Osteocyte (in vitro differentiated cells): ENCODE data around the gene PLD5. TPM values are rescaled to one million over a fixed set of nuclear protein-coding genes. Genes with fewer than 3 reads are reported as not detected.
"Not testable (repeated sequence)": the region's sequence is repeated elsewhere in the genome, so short reads cannot be mapped to it uniquely, and the experiment has no call there.

ENCODE experiments used
- DNase-seq: peaks from one replicate; pipeline ENCODE4 v3.0.0; 2021; ENCODE audit warnings: mixed read lengths; ENCODE audit not compliant: unreplicated experiment; ENCODE audit errors: extremely low spot score
- H3K27ac Mint-ChIP-seq: one replicate; pipeline ENCODE4 v1.8.0; 2021; ENCODE audit warnings: mild to moderate bottlenecking, mixed read lengths; ENCODE audit not compliant: unreplicated experiment
- H3K27me3 Mint-ChIP-seq: one replicate; pipeline ENCODE4 v1.8.0; 2021; ENCODE audit warnings: mixed read lengths; ENCODE audit not compliant: unreplicated experiment
- H3K36me3 Mint-ChIP-seq: one replicate; pipeline ENCODE4 v1.8.0; 2021; ENCODE audit warnings: mixed read lengths; ENCODE audit not compliant: unreplicated experiment
- H3K4me1 Mint-ChIP-seq: one replicate; pipeline ENCODE4 v1.8.0; 2021; ENCODE audit warnings: mixed read lengths; ENCODE audit not compliant: unreplicated experiment
- H3K4me3 Mint-ChIP-seq: one replicate; pipeline ENCODE4 v1.8.0; 2021; ENCODE audit warnings: mild to moderate bottlenecking, moderate library complexity, mixed read lengths; ENCODE audit not compliant: unreplicated experiment
- H3K9me3 Mint-ChIP-seq: one replicate; pipeline ENCODE4 v1.8.0; 2021; ENCODE audit warnings: mixed read lengths; ENCODE audit not compliant: unreplicated experiment
- CTCF ChIP-seq: fragments of 200-600 bp; sonication (generic); IDR thresholded peaks from 2 replicates; pipeline ENCODE4 v1.5.0; 2021; ENCODE audit warnings: antibody characterized with exemption, mild to moderate bottlenecking, moderate library complexity
- total RNA-seq: library from RNA; stranded (reverse); gene quantifications from 2 replicates; pipeline ENCODE4 v1.2.1, GENCODE V29; 2021

PLD5 gene
- total RNA-seq, 1 donor from 2014 or later, result not detected

GRCh38 chr1:242318140-242318539 is 206.4 kb downstream of the PLD5 start:
- Mint-ChIP-seq H3K4me1 (no peaks in the 10 kb centered on the region), H3K27ac (no peak overlapping the region), H3K9me3 (peaks cover 4% of the 10 kb centered on the region), H3K36me3 (no peaks in the 10 kb centered on the region), H3K27me3 (no peaks in the 10 kb centered on the region), H3K4me3 (no peak overlapping the region)
- no peak for TF ChIP-seq CTCF
- DNase-seq, result no peak

GRCh38 chr1:242314865-242315264 is 209.6 kb downstream of the PLD5 start:
- not testable (repeated sequence) for H3K27me3 Mint-ChIP-seq, H3K4me3 Mint-ChIP-seq, H3K27ac Mint-ChIP-seq, H3K36me3 Mint-ChIP-seq, DNase-seq, H3K4me1 Mint-ChIP-seq
- H3K9me3 Mint-ChIP-seq, result peaks cover 11% of the 10 kb centered on the region

- H3K36me3 Mint-ChIP-seq, H3K4me1 Mint-ChIP-seq, H3K27ac Mint-ChIP-seq, H3K27me3 Mint-ChIP-seq, H3K4me3 Mint-ChIP-seq, DNase-seq: not testable (repeated sequence)
- peaks cover 11% of the 10 kb centered on the region for H3K9me3 Mint-ChIP-seq
Measured at GRCh38 chr1:242314085-242314649, 210.3 kb downstream of the PLD5 start.

- not testable (repeated sequence) for H3K27ac Mint-ChIP-seq, H3K4me3 Mint-ChIP-seq, H3K9me3 Mint-ChIP-seq, H3K4me1 Mint-ChIP-seq, H3K27me3 Mint-ChIP-seq, H3K36me3 Mint-ChIP-seq, DNase-seq
Measured at GRCh38 chr1:242308681-242309080, 215.8 kb downstream of the PLD5 start.

GRCh38 chr1:242293781-242294180 is 230.7 kb downstream of the PLD5 start:
- H3K27me3 Mint-ChIP-seq, H3K9me3 Mint-ChIP-seq, H3K27ac Mint-ChIP-seq, H3K4me1 Mint-ChIP-seq, H3K36me3 Mint-ChIP-seq, H3K4me3 Mint-ChIP-seq, DNase-seq: not testable (repeated sequence)

- not testable (repeated sequence) for DNase-seq, H3K36me3 Mint-ChIP-seq, H3K27ac Mint-ChIP-seq, H3K9me3 Mint-ChIP-seq, H3K4me1 Mint-ChIP-seq, H3K4me3 Mint-ChIP-seq, H3K27me3 Mint-ChIP-seq
Measured at GRCh38 chr1:242288067-242288466, 236.4 kb downstream of the PLD5 start.

GRCh38 chr1:242282758-242283485 is 241.6 kb downstream of the PLD5 start:
- not testable (repeated sequence) for DNase-seq, H3K36me3 Mint-ChIP-seq, H3K27me3 Mint-ChIP-seq, H3K9me3 Mint-ChIP-seq, H3K4me3 Mint-ChIP-seq, H3K4me1 Mint-ChIP-seq, H3K27ac Mint-ChIP-seq

- not testable (repeated sequence) for H3K27me3 Mint-ChIP-seq, H3K27ac Mint-ChIP-seq, H3K4me3 Mint-ChIP-seq, H3K36me3 Mint-ChIP-seq, DNase-seq, H3K9me3 Mint-ChIP-seq, H3K4me1 Mint-ChIP-seq
Measured at GRCh38 chr1:242278406-242278805, 246.1 kb downstream of the PLD5 start.

- H3K27ac Mint-ChIP-seq, H3K4me1 Mint-ChIP-seq, H3K9me3 Mint-ChIP-seq, DNase-seq, H3K4me3 Mint-ChIP-seq, H3K27me3 Mint-ChIP-seq, H3K36me3 Mint-ChIP-seq: not testable (repeated sequence)
Measured at GRCh38 chr1:242276769-242277168, 247.7 kb downstream of the PLD5 start.

- not testable (repeated sequence) for H3K4me1 Mint-ChIP-seq, H3K4me3 Mint-ChIP-seq, H3K9me3 Mint-ChIP-seq, H3K27ac Mint-ChIP-seq, H3K27me3 Mint-ChIP-seq, DNase-seq, H3K36me3 Mint-ChIP-seq
Measured at GRCh38 chr1:242267004-242267403, 257.5 kb downstream of the PLD5 start.

- H3K9me3 Mint-ChIP-seq, H3K4me3 Mint-ChIP-seq, H3K27me3 Mint-ChIP-seq, DNase-seq, H3K4me1 Mint-ChIP-seq, H3K36me3 Mint-ChIP-seq, H3K27ac Mint-ChIP-seq: not testable (repeated sequence)
Measured at GRCh38 chr1:242264419-242264818, 260.1 kb downstream of the PLD5 start.
